GM19025 (cell line): Measurements from ENCODE around the gene TRABD2A.

Experiments
- ATAC-seq: cut with Tn5 transposase; IDR thresholded peaks from one replicate; pipeline ENCODE4 v1.9.1; 2021; ENCODE audit warnings: mild to moderate bottlenecking, low read depth, moderate library complexity; ENCODE audit not compliant: unreplicated experiment

The TRABD2A gene

GRCh38 chr2:84905181-84906107 is 24.6 kb upstream of the TRABD2A start, which contains the start of gene TMSB10:
TSS of gene TMSB10 (plus strand) at chr2:84905656.
- peak; percentile 73 for ATAC-seq

- ATAC-seq, result no peak
These were observed 23.9 kb upstream of the TRABD2A start for GRCh38 chr2:84904717-84905174.

- ATAC-seq, result no peak
These were observed 23.3 kb upstream of the TRABD2A start for GRCh38 chr2:84904151-84904550.

- ATAC-seq, result no peak
These were observed 21.6 kb upstream of the TRABD2A start for GRCh38 chr2:84902526-84902925.

- no peak for ATAC-seq
These were observed 20.8 kb upstream of the TRABD2A start for GRCh38 chr2:84901593-84902120.

GRCh38 chr2:84900971-84901370 is 20.1 kb upstream of the TRABD2A start:
- ATAC-seq, result no peak

- ATAC-seq, result no peak
These were observed 18.7 kb upstream of the TRABD2A start for GRCh38 chr2:84899304-84900204.

GRCh38 chr2:84897773-84898172 is 16.9 kb upstream of the TRABD2A start:
- no peak for ATAC-seq

GRCh38 chr2:84896567-84896966 is 15.7 kb upstream of the TRABD2A start:
- ATAC-seq, result no peak

GRCh38 chr2:84894758-84895520 is 14.1 kb upstream of the TRABD2A start:
- ATAC-seq, result no peak

GRCh38 chr2:84894131-84894586 is 13.3 kb upstream of the TRABD2A start:
- ATAC-seq, result no peak

GRCh38 chr2:84891355-84892010 is 10.6 kb upstream of the TRABD2A start:
- ATAC-seq, result no peak

- ATAC-seq, result no peak
These were observed 8.4 kb upstream of the TRABD2A start for GRCh38 chr2:84889332-84889731.

- peak; percentile 99 for ATAC-seq
These were observed 7.8 kb upstream of the TRABD2A start for GRCh38 chr2:84888401-84889276.

- ATAC-seq, result no peak
These were observed 5.9 kb upstream of the TRABD2A start for GRCh38 chr2:84886791-84887190.

GRCh38 chr2:84885111-84885510 is 4.2 kb upstream of the TRABD2A start:
- no peak for ATAC-seq

GRCh38 chr2:84884449-84884848 is 3.6 kb upstream of the TRABD2A start:
- ATAC-seq, result no peak

- ATAC-seq, result no peak
These were observed 2.1 kb upstream of the TRABD2A start for GRCh38 chr2:84882775-84883550.
